Measurements from ENCODE around the gene GPR21. TPM values are rescaled to one million over a fixed set of nuclear protein-coding genes. Genes with fewer than 3 reads are reported as not detected.
A peak's percentile ranks its signal among the peaks of the same experiment; 100 is the strongest.

GPR21 gene
- total RNA-seq, 1 experiment from 2014 or later, result 0.63 TPM

DNA sequence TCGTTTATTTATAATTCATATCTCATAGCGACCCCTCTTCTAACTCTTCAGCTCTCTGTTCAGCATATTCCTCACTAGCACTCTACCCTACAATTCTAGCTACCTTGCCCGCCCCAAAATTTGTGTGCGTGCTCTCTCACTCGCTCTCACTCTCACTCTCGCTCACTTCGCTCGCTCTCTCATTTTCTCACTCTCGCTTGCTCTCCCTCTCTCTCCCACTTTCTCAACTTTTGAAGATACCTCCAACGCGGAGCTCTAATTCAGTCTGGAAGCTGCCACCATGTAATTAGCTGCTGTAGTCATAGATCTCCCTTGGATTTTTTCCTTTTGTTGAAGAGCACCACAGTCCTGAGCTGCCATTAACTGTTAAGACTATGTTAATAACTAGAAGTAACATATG, 30.4 kb downstream of the GPR21 start:
- DNase-seq (ENCODE audit: low spot score), result no peak
- POLR2A ChIA-PET, result no interaction called here
- Mint-ChIP-seq H3K4me3 (no peak overlapping the region), H3K9me3 (no peaks in the 10 kb centered on the region), H3K4me1 (peaks cover 20% of the 10 kb centered on the region), H3K36me3 (peaks cover 32% of the 10 kb centered on the region), H3K27ac (peak overlapping the region; percentile 90), H3K27me3 (ENCODE audit: low read depth) (no peaks in the 10 kb centered on the region)
- CTCF ChIA-PET, result no interaction called here
- ATAC-seq, result no peak; the same call in 1 of the 2 replicates
- TF ChIP-seq MXD4 (CRISPR knock-in tag; IDR thresholded peaks at IDR 0.05; ENCODE audit: borderline replicate concordance) (no peak), EMX1 (CRISPR knock-in tag; IDR thresholded peaks at IDR 0.05) (no peak), NFYB (CRISPR knock-in tag; conservative IDR thresholded peaks at IDR 0.05; ENCODE audit: low read depth) (no peak), CREB1 (CRISPR knock-in tag; IDR thresholded peaks at IDR 0.05) (no peak)
- TF ChIP-seq, protein P1, sequence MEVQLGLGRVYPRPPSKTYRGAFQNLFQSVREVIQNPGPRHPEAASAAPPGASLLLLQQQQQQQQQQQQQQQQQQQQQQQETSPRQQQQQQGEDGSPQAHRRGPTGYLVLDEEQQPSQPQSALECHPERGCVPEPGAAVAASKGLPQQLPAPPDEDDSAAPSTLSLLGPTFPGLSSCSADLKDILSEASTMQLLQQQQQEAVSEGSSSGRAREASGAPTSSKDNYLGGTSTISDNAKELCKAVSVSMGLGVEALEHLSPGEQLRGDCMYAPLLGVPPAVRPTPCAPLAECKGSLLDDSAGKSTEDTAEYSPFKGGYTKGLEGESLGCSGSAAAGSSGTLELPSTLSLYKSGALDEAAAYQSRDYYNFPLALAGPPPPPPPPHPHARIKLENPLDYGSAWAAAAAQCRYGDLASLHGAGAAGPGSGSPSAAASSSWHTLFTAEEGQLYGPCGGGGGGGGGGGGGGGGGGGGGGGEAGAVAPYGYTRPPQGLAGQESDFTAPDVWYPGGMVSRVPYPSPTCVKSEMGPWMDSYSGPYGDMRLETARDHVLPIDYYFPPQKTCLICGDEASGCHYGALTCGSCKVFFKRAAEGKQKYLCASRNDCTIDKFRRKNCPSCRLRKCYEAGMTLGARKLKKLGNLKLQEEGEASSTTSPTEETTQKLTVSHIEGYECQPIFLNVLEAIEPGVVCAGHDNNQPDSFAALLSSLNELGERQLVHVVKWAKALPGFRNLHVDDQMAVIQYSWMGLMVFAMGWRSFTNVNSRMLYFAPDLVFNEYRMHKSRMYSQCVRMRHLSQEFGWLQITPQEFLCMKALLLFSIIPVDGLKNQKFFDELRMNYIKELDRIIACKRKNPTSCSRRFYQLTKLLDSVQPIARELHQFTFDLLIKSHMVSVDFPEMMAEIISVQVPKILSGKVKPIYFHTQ (CRISPR knock-in tag; IDR thresholded peaks at IDR 0.05), result no peak

DNA sequence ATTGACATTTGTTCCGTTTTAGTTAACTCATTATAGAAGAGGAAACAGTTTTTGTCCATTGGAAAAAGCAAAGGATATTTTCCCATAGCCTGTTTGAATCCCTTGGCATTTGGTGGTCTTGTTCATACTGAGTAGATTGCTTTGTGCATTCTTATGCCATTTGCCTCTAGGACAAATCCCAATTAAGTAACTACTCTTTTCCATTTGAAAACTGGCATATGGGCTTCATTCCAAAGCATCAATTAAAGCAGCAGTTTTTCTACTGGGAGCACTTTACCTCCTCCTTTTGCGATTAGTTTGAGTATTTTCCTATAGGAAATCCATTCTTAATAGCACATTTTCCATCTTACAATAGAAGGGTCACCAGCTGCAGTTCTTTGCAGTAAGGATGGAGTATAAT, 31.2 kb downstream of the GPR21 start:
- Mint-ChIP-seq H3K27ac (no peak overlapping the region), H3K4me1 (peaks cover 20% of the 10 kb centered on the region), H3K36me3 (peaks cover 30% of the 10 kb centered on the region), H3K4me3 (no peak overlapping the region), H3K9me3 (no peaks in the 10 kb centered on the region), H3K27me3 (ENCODE audit: low read depth) (no peaks in the 10 kb centered on the region)
- ATAC-seq, result no peak
- TF ChIP-seq, protein P2, sequence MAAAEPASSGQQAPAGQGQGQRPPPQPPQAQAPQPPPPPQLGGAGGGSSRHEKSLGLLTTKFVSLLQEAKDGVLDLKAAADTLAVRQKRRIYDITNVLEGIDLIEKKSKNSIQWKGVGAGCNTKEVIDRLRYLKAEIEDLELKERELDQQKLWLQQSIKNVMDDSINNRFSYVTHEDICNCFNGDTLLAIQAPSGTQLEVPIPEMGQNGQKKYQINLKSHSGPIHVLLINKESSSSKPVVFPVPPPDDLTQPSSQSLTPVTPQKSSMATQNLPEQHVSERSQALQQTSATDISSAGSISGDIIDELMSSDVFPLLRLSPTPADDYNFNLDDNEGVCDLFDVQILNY (CRISPR knock-in tag; IDR thresholded peaks at IDR 0.05), result no peak
- POLR2A ChIA-PET, result no interaction called here
- DNase-seq (ENCODE audit: low spot score), result no peak
- CTCF ChIA-PET, result no interaction called here

DNA sequence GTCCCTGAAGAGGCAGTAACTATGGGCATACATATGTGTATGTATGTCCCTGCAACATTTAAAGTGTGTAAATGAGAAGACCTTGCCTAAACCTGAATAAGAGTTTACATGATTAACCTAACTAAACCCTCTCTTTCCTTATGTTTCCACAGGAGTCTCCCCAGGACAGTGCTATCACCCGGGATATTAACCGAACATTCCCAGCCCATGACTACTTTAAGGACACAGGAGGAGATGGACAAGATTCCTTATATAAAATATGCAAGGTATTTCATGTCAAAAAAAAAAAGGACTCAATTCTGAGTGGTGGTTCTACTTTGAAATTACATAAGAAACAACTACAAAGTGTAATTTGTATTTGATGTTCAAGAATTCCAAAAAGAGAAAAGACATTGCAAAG, 31.7 kb downstream of the GPR21 start:
- POLR2A ChIA-PET, result no interaction called here
- H3K27me3 Mint-ChIP-seq (ENCODE audit: low read depth), result no peaks in the 10 kb centered on the region
- DNase-seq (ENCODE audit: low spot score), result no peak
- no peaks in the 10 kb centered on the region for H3K9me3 Mint-ChIP-seq
- H3K4me3 Mint-ChIP-seq, result no peak overlapping the region
- peaks cover 21% of the 10 kb centered on the region for H3K4me1 Mint-ChIP-seq
- no peak for ATAC-seq
- CTCF ChIA-PET, result no interaction called here
- no peak overlapping the region for H3K27ac Mint-ChIP-seq
- H3K36me3 Mint-ChIP-seq, result peaks cover 33% of the 10 kb centered on the region
- no peak for TF ChIP-seq CREM (CRISPR knock-in tag; IDR thresholded peaks at IDR 0.05)
- TF ChIP-seq JAZF1 (CRISPR knock-in tag; IDR thresholded peaks at IDR 0.05), result no peak
- TF ChIP-seq, protein P3, sequence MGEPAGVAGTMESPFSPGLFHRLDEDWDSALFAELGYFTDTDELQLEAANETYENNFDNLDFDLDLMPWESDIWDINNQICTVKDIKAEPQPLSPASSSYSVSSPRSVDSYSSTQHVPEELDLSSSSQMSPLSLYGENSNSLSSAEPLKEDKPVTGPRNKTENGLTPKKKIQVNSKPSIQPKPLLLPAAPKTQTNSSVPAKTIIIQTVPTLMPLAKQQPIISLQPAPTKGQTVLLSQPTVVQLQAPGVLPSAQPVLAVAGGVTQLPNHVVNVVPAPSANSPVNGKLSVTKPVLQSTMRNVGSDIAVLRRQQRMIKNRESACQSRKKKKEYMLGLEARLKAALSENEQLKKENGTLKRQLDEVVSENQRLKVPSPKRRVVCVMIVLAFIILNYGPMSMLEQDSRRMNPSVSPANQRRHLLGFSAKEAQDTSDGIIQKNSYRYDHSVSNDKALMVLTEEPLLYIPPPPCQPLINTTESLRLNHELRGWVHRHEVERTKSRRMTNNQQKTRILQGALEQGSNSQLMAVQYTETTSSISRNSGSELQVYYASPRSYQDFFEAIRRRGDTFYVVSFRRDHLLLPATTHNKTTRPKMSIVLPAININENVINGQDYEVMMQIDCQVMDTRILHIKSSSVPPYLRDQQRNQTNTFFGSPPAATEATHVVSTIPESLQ (CRISPR knock-in tag; IDR thresholded peaks at IDR 0.05), result no peak
- TF ChIP-seq, protein P4, sequence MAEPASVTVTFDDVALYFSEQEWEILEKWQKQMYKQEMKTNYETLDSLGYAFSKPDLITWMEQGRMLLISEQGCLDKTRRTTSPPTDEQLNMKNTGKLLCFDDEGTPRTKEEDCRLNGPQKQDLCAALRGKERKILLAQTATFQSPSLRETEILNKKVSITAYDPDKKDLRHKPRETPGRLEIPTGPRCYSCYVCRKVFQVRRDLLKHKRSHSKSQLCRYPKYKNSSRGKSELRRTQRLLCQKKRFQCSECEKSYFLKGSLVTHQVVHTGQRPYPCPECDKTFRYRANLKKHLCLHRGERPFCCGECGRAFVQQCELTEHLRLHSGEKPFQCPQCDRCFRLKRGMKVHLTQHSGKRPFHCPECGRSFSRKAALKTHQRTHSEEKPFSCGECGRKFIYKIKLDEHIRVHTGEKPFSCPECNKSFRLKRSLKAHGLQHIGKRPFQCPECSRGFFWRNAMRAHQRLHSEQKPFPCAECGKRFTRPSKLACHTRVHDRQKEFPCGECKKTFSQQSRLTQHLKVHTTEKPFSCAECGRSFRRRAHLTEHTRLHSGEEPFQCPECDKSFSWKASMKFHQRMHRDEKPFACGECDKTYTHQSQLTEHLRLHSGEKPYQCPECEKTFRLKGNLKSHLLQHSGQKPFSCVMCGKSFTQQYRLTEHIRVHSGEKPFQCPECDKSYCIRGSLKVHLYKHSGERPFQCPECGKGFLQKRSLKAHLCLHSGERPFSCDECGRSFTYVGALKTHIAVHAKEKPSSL (CRISPR knock-in tag; conservative IDR thresholded peaks at IDR 0.05), result no peak
- TF ChIP-seq TP53 (CRISPR knock-in tag; IDR thresholded peaks at IDR 0.05), result no peak
- TF ChIP-seq, protein P5, sequence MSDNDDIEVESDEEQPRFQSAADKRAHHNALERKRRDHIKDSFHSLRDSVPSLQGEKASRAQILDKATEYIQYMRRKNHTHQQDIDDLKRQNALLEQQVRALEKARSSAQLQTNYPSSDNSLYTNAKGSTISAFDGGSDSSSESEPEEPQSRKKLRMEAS (CRISPR knock-in tag; IDR thresholded peaks at IDR 0.05), result no peak
- no peak for TF ChIP-seq JUN (CRISPR knock-in tag; IDR thresholded peaks at IDR 0.05)
- no peak for TF ChIP-seq PRRX2 (CRISPR knock-in tag; IDR thresholded peaks at IDR 0.05)
- TF ChIP-seq, protein P6, sequence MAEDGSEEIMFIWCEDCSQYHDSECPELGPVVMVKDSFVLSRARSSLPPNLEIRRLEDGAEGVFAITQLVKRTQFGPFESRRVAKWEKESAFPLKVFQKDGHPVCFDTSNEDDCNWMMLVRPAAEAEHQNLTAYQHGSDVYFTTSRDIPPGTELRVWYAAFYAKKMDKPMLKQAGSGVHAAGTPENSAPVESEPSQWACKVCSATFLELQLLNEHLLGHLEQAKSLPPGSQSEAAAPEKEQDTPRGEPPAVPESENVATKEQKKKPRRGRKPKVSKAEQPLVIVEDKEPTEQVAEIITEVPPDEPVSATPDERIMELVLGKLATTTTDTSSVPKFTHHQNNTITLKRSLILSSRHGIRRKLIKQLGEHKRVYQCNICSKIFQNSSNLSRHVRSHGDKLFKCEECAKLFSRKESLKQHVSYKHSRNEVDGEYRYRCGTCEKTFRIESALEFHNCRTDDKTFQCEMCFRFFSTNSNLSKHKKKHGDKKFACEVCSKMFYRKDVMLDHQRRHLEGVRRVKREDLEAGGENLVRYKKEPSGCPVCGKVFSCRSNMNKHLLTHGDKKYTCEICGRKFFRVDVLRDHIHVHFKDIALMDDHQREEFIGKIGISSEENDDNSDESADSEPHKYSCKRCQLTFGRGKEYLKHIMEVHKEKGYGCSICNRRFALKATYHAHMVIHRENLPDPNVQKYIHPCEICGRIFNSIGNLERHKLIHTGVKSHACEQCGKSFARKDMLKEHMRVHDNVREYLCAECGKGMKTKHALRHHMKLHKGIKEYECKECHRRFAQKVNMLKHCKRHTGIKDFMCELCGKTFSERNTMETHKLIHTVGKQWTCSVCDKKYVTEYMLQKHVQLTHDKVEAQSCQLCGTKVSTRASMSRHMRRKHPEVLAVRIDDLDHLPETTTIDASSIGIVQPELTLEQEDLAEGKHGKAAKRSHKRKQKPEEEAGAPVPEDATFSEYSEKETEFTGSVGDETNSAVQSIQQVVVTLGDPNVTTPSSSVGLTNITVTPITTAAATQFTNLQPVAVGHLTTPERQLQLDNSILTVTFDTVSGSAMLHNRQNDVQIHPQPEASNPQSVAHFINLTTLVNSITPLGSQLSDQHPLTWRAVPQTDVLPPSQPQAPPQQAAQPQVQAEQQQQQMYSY (CRISPR knock-in tag; IDR thresholded peaks at IDR 0.05), result no peak
- no peak for TF ChIP-seq ZNF396 (CRISPR knock-in tag; IDR thresholded peaks at IDR 0.05; ENCODE audit: borderline replicate concordance)
- TF ChIP-seq, protein P7, sequence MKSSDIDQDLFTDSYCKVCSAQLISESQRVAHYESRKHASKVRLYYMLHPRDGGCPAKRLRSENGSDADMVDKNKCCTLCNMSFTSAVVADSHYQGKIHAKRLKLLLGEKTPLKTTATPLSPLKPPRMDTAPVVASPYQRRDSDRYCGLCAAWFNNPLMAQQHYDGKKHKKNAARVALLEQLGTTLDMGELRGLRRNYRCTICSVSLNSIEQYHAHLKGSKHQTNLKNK (CRISPR knock-in tag; IDR thresholded peaks at IDR 0.05), result no peak
- TF ChIP-seq NFYB (CRISPR knock-in tag; conservative IDR thresholded peaks at IDR 0.05; ENCODE audit: low read depth), result no peak
- TF ChIP-seq, protein P8, sequence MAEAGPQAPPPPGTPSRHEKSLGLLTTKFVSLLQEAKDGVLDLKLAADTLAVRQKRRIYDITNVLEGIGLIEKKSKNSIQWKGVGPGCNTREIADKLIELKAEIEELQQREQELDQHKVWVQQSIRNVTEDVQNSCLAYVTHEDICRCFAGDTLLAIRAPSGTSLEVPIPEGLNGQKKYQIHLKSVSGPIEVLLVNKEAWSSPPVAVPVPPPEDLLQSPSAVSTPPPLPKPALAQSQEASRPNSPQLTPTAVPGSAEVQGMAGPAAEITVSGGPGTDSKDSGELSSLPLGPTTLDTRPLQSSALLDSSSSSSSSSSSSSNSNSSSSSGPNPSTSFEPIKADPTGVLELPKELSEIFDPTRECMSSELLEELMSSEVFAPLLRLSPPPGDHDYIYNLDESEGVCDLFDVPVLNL (CRISPR knock-in tag; IDR thresholded peaks at IDR 0.05; ENCODE audit: borderline replicate concordance, low read depth), result no peak

Measured in WTC11 (cell line).